Measurements from ENCODE around the gene MUC5B.

DNA sequence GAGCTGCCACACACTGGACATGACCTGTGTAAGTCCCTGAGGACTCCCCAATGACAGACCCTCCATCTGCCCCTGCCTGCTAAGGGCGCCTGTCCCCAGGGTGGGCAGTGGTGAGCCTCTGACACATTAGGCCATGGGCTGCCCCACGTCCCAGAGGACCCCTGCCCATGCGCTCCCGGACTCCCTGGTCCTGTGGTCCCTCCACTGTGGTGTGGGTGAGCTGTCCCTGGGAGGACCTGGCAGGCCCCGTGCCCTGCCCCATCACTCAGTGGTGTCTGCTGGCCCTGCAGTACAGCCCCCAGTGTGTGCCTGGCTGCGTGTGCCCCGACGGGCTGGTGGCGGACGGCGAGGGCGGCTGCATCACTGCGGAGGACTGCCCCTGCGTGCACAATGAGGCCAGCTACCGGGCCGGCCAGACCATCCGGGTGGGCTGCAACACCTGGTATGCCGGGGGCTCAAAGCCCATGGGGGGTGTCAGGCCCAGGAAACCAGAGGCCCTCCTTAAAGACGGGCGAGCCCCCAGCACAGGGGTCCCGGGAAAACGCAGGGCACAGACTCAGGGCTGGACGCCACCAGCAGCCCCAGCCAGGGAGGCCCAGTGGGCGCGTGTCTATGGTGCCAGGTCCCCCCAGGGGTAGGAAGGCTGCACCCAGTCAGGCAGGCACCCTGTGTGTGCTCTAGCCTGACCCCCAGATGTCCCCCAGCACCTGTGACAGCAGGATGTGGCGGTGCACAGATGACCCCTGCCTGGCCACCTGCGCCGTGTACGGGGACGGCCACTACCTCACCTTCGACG is 46.4 kb upstream of the MUC5B start:
- TF ChIP-seq EZH2 (IDR thresholded peaks at IDR 0.05; ENCODE audit: insufficient read depth, poor library complexity, severe bottlenecking) (no peak), EZH2phosphoT487 (IDR thresholded peaks at IDR 0.05; ENCODE audit: insufficient read depth, low read depth) (no peak)
